Measurements from ENCODE around the gene XXYLT1. TPM values are rescaled to one million over a fixed set of nuclear protein-coding genes. Genes with fewer than 3 reads are reported as not detected.
"Not testable (repeated sequence)": the region's sequence is repeated elsewhere in the genome, so short reads cannot be mapped to it uniquely, and the experiment has no call there.

The XXYLT1 gene
- total RNA-seq, 1 donor from 2014 or later = 16.4 TPM

DNA sequence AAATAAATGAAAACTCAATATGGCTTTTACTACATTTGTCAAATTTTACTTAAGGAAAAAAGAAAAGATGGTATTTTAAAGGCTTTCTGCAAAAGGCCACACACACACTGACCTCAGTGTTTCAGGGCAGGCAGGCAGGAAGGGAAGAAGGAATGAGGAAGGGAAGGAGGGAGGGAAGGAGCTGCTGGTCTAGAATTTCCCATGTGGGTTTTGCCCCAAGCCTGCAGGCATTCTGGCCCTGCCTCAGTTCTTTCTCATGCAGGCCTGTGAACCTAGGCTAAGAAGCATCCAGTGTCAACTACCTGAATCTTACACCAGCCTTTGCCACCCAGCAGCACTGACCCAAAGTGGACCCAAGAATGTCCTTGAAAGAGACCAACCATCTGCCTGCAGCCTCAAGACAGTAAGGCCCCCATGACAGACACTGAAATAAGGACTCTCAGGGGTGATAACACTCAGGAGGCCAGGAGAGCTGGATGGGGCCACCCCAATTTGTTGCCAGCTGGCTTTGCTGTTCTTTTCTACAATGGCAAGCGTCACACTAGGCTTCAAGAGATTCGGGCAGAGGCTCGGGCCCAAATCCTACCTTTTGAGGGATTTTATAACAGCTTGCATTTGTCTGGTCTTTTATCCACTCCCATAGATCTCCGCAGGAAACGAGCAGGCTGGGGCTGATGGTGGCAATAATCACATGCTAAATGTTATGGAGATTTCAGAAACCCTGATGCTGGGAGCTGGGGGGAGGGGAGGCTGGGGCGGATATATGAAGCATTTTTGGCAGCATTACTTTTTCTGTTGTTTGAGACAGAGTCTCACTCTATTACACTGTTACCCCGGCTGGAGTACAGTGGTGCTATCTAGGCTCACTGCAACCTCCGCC lies 51.4 kb downstream of the XXYLT1 start:
- TF ChIP-seq, protein P1, sequence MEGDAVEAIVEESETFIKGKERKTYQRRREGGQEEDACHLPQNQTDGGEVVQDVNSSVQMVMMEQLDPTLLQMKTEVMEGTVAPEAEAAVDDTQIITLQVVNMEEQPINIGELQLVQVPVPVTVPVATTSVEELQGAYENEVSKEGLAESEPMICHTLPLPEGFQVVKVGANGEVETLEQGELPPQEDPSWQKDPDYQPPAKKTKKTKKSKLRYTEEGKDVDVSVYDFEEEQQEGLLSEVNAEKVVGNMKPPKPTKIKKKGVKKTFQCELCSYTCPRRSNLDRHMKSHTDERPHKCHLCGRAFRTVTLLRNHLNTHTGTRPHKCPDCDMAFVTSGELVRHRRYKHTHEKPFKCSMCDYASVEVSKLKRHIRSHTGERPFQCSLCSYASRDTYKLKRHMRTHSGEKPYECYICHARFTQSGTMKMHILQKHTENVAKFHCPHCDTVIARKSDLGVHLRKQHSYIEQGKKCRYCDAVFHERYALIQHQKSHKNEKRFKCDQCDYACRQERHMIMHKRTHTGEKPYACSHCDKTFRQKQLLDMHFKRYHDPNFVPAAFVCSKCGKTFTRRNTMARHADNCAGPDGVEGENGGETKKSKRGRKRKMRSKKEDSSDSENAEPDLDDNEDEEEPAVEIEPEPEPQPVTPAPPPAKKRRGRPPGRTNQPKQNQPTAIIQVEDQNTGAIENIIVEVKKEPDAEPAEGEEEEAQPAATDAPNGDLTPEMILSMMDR (conservative IDR thresholded peaks at IDR 0.05; ENCODE audit: low read depth, low read length) = no peak
- no peak for DNase-seq (ENCODE audit: low read depth)
- H3K4me3 ChIP-seq (ENCODE audit: low read depth, low read length) = no peak overlapping the region

DNA sequence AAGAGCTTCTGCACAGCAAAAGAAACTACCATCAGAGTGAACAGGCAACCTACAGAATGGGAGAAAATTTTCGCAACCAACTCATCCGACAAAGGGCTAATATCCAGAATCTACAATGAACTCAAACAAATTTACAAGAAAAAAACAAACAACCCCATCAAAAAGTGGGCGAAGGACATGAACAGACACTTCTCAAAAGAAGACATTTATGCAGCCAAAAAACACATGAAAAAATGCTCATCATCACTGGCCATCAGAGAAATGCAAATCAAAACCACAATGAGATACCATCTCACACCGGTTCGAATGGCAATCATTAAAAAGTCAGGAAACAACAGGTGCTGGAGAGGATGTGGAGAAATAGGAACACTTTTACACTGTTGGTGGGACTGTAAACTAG lies 52.6 kb downstream of the XXYLT1 start:
- DNase-seq (ENCODE audit: low read depth); H3K4me3 ChIP-seq (ENCODE audit: low read depth, low read length): not testable (repeated sequence)

DNA sequence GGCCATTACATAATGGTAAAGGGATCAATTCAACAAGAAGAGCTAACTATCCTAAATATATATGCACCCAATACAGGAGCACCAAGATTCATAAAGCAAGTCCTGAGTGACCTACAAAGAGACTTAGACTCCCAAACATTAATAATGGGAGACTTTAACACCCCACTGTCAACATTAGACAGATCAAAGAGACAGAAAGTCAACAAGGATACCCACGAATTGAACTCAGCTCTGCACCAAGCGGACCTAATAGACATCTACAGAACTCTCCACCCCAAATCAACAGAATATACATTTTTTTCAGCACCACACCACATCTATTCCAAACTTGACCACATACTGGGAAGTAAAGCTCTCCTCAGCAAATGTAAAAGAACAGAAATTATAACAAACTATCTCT lies 55.4 kb downstream of the XXYLT1 start:
- not testable (repeated sequence) for DNase-seq (ENCODE audit: low read depth); H3K4me3 ChIP-seq (ENCODE audit: low read depth, low read length)

DNA sequence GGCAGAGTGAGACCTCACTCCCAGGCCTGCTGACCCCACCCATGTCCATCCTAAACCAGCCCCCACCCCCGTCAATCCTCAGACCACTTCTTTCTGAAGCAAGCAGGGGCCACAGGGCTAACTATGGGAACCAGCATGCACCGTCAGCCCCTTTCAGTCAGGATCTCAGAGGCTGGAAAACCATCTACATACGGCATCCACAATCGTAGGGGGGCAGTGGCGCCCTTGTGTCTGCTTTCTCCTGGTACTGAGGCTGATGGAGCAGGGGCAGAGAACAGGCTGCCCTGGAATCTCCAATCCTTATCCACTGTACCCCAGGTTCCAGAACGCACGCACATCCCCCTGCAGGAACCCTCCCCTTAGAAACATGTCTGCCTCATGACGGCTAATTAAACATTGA lies 56.6 kb downstream of the XXYLT1 start:
- no peak overlapping the region for H3K4me3 ChIP-seq (ENCODE audit: low read depth, low read length)
- TF ChIP-seq, protein P1 (conservative IDR thresholded peaks at IDR 0.05; ENCODE audit: low read depth, low read length) = no peak
- DNase-seq (ENCODE audit: low read depth) = no peak

DNA sequence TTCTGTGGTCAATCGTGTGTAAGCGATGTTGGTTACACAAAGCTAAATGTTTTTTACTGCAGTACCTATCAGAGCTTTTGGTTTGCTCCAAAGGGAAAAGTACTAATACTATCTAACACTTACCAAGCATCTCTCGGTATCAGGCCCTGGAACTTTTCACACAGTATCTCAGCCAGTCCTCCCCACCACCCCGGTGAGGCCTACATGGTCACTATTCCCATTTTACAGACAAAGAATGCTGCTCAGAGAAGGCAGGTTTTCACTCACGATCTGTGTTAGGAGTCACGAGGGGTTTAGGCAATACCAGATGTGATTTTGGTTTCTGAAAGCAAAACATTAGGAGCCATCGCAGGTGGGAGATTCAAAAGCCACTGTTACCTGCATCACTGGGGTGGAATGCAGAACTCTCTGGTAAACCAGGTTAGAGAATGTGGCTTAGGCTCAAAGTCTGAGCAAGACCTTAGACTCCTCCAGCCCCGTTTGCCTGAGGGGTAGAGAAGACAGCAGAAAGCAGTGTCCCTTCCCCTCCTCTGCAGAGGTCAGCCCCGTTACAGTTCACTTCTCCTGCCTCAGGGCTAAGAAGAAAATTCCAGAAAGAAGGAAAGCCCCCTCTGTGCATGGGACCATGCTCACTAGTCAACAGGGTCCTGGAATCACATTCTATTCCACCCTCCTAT lies 57.2 kb downstream of the XXYLT1 start:
- no peak overlapping the region for H3K4me3 ChIP-seq (ENCODE audit: low read depth, low read length)
- TF ChIP-seq, protein P1 (conservative IDR thresholded peaks at IDR 0.05; ENCODE audit: low read depth, low read length) = no peak
- DNase-seq (ENCODE audit: low read depth) = no peak

DNA sequence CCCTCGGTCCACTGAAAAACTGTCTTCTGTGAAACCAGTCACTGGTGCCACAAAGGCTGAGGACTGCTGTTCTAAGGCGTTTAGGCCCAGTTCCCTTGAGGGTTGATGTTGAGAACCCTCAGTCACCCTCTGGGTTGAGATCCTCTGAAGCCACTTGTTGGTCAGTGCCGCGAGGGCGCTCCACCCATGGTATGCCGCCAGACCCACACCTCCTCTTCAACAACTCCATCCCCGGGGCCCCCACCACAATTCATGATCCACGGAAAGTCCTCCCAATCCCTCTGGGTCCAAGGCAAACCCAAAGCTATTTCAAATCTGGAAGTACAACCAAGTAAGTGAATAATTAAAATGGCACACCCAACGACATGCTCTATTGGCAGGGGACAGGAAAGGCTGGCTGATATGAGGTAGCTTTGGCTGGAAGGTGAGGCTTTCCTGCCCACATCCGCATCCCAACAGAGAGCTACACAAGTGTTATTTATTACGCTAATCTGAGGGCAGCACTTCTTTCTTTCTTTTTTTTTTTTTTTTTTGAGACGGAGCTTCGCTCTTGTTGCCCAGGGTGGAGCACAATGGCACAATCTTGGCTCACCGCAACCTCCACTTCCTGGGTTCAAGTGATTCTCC lies 58.1 kb downstream of the XXYLT1 start:
- H3K4me3 ChIP-seq (ENCODE audit: low read depth, low read length) = no peak overlapping the region
- TF ChIP-seq, protein P1 (conservative IDR thresholded peaks at IDR 0.05; ENCODE audit: low read depth, low read length) = no peak
- DNase-seq (ENCODE audit: low read depth) = no peak

DNA sequence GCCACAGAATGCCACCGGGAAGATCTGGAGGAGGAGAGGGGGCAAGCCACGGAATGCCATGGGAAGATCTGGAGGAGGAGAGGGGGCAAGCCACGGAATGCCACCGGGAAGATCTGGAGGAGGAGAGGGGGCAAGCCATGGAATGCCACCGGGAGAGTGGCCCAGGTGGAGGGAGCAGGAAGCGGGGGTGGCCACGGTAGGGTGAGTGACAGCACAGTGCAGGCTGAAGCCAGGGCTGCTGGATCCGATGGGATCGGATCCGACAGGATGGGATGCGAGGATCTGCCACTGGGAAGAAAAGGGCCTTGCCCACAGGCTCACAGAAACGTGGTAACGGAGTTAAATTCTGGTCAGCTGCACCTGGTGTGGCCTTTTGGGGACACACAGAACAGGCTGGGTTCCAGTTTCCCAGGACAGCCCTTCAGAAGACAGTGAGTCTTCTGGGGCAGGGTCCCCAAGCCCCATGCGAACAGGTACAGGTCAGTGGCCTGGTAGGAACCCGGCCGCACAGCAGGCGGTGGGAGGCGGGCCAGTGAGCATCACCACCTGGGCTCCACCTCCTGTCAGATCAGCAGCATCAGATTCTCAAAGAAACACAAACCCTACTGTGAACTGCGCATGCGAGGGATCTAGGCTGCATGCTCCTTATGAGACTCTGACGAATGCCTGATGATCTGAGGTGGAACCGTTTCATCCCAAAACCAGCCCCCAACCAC lies 58.8 kb downstream of the XXYLT1 start:
- TF ChIP-seq, protein P1 (conservative IDR thresholded peaks at IDR 0.05; ENCODE audit: low read depth, low read length) = no peak
- no peak overlapping the region for H3K4me3 ChIP-seq (ENCODE audit: low read depth, low read length)
- DNase-seq (ENCODE audit: low read depth) = no peak

Measured in epithelial cell of proximal tubule (primary cell).